HG03378 (cell line): ENCODE results near the gene TIE1.

Source experiments
- ATAC-seq: cut with Tn5 transposase; IDR thresholded peaks from one replicate; pipeline ENCODE4 v1.9.1; 2021; ENCODE audit warnings: mild to moderate bottlenecking, moderate library complexity; ENCODE audit not compliant: unreplicated experiment

Gene TIE1

DNA sequence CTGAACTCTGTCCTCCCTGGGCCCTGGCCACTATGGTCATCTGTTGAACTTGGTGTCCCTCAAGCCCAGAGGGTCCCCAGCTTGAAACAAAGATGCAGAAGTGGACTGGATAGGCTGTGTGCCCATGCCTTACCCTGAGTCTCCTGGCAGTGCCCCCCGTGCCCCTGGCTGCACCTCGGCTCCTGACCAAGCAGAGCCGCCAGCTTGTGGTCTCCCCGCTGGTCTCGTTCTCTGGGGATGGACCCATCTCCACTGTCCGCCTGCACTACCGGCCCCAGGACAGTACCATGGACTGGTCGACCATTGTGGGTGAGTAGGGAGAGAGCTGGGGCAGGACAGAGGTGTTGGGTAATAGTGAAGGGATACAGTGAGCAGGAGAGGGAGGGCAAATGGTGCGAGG lies 10.7 kb downstream of the TIE1 start:
- no peak for ATAC-seq

DNA sequence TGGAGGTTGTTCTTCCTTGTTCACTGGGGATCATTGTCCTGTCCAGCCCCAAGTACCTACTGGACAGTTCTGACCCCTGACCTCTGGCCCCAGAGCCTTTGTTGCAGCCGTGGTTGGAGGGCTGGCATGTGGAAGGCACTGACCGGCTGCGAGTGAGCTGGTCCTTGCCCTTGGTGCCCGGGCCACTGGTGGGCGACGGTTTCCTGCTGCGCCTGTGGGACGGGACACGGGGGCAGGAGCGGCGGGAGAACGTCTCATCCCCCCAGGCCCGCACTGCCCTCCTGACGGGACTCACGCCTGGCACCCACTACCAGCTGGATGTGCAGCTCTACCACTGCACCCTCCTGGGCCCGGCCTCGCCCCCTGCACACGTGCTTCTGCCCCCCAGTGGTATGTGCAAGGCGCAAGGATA lies 11.4 kb downstream of the TIE1 start:
- no peak for ATAC-seq

DNA sequence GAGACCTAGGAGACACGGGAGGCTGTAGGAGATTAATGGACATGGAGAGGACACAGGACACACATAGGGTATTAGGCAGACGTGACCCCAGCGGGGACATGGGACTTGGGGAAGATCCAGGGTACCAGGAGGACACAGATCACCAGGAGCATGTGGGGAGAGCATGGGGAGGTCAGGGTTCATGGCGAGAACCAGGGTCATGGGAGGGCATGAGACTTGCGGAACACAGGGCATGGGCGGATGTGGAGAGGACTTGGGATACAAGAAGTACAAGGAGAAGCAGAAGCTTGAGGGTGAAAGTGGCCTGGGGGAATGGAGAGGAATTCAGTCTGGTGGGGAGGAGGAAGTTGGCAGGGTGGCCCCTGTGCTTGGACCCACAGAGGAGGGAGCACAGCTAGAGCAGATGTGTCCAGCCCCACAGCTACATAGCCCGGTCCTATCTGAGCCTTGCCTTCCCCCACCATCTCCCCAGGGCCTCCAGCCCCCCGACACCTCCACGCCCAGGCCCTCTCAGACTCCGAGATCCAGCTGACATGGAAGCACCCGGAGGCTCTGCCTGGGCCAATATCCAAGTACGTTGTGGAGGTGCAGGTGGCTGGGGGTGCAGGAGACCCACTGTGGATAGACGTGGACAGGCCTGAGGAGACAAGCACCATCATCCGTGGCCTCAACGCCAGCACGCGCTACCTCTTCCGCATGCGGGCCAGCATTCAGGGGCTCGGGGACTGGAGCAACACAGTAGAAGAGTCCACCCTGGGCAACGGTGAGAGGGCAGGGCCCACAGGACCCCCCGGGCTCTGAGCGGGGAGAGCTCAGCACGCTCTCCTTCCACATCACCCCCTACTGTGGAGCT lies 12.1 kb downstream of the TIE1 start:
- ATAC-seq: no peak

DNA sequence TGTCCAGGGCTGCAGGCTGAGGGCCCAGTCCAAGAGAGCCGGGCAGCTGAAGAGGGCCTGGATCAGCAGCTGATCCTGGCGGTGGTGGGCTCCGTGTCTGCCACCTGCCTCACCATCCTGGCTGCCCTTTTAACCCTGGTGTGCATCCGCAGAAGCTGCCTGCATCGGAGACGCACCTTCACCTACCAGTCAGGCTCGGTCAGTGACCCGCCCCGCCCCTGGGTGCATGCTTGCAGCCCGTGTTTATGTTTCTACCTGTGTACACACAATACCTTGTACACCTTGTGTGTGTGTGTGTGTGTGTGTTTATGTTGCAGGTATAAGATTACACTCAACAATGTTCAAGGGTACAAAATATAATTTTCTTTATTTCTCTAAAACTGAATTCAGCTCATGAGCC lies 13.0 kb downstream of the TIE1 start:
- ATAC-seq: no peak

DNA sequence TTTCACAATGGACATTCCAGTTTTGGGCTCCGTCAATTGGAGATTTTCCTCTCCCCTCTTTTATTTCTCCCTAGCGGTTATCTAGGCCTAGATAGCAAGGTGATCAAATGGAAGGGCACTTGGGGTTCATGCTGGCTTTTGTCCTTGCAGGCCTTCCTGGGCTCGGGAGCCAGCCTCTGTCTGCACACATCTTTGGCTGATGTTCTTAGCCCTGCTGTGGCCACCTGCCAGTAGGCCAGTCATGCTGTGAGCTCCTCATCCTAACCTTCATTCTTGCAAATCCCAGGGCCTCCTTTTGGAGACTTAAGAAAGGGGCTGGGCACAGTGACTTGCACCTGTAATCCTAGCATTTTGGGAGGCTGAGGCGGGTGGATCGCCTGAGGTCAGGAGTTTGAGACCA lies 13.5 kb downstream of the TIE1 start:
- ATAC-seq: no peak

DNA sequence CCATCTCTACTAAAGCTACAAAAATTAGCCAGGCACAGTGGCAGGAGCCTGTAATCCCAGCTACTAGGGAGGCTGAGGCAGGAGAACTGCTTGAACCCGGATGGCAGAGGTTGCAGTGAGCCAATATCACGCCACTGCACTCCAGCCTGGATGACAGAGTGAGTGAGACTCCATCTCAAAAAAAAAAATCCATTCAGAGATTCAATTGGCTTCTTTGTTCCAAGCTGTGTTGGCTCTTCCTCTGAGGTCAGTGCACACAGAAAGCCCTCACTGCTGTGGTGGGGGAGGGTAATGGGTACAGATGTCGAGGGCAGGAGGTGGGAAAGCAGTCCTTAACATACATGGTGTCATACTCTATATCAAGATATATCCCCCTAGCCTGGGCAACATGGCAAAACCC lies 14.7 kb downstream of the TIE1 start:
- no peak for ATAC-seq

DNA sequence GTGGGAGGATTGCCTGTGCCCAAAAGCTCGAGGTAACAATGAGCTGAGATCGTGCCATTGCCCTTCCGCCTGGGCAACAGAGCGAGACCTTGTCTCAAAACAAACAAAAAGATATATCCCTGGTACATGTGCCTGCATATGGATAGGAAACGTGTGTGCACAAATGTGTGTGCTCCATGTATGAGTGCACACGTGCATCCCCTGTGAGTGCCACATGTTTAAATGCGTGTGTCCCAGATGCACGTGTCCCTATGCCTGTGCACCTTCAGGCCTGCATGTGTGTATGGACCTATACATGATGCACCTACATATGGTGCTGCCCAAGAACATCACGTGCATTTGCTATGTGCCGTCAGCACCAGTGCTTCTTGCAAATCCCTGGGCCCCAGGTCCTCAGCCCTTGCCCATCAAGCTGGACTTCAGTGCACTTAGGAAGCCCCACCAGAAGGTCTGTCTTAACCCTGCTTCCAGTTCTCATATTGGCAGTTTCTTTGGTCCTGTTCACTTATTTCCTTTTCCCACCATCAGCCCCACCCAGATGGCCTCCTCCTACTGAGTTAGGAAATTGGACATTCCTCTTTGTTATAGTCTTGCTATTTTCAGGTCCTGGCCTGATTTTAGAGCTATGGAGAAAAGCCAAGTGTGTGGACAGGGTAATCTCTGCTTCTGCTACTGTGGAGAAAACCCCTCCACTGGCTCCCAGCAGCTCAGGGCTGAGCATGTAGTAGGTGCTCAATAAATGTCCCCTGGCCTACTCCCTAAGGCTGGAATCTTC lies 15.4 kb downstream of the TIE1 start:
- ATAC-seq: no peak

DNA sequence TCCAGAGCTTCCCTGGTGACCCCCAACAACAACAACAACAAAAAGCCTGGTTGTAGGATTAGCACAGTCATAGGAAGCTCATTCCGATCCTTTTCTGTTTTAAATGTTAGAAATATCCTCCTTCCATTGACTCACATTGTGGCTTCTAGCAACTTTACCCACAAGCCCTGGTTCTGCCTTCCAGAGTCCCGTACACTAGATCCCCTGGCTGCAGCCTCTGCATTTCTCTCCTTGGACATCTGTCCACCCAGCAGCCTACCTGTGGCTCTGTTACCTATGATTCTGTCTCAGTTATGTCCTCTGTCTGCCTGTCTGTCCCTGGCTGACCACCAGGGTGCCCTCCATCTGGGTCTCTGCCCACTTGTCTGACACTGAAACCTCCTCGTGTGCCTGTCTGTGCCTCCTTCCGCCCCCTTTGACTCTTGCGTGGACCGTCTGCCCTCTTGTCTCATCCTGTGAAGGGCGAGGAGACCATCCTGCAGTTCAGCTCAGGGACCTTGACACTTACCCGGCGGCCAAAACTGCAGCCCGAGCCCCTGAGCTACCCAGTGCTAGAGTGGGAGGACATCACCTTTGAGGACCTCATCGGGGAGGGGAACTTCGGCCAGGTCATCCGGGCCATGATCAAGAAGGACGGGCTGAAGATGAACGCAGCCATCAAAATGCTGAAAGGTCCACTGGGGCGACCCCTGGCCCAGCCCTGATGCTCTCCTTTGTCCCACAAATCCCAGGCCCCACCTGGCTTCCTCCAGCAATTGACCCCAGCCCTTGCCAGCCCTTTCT lies 16.1 kb downstream of the TIE1 start:
- ATAC-seq: no peak

DNA sequence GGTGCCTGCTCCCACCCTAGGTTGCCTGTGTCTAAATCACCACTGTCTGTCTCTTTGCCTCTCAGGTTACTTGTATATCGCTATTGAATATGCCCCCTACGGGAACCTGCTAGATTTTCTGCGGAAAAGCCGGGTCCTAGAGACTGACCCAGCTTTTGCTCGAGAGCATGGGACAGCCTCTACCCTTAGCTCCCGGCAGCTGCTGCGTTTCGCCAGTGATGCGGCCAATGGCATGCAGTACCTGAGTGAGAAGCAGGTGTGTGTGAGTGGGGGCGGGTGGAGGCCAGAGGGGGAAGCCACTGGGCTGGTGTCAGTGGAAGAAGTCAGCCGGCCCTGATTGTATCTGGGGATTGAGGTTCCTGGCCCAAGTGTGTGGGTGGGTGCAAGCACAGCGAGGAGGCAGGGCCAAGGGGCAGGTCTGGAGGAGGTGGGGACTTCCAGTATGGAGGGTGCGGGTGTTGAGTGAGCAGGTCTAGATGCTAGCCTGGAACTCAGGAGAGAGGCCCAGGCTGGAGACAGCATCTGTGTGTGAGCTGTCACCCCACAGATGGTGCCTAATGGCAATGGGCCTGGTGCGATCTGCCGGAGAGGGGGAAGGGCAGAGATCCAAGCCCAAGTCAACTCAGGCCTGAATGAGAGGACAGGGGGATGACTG lies 17.2 kb downstream of the TIE1 start:
- no peak for ATAC-seq

DNA sequence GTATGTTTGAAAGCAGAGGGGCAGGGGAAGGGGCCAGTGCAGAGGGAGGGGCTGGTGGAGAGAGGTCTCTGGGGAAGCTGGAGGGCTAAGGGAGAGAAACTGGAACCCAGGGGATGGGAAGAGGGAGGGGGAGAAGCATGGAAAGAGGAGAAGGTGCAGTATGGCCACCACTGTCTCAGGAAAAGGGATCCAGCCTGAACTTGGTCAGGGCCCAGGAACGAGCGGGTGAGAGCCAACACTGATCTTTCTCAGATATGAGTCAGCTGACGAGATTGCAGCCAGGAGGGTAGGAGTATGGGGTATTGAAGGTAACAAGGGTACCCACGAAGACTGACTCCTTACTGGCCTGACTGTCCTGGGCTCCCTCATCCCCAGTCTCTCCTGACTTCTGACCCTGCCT lies 18.0 kb downstream of the TIE1 start:
- ATAC-seq: no peak

DNA sequence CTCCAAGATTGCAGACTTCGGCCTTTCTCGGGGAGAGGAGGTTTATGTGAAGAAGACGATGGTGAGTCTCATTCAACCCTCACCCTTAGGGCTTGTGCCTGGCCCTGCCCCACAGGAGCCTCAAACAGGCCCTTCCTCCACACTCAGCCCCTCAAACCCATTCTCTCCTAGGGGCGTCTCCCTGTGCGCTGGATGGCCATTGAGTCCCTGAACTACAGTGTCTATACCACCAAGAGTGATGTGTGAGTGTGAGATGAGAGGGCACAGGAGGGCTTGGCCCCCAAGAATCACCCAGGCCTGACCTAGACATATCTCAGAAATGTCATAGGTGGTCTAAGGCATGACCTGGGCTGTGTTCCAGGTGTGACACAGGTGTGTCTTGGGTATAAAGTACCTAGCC lies 18.5 kb downstream of the TIE1 start:
- no peak for ATAC-seq

DNA sequence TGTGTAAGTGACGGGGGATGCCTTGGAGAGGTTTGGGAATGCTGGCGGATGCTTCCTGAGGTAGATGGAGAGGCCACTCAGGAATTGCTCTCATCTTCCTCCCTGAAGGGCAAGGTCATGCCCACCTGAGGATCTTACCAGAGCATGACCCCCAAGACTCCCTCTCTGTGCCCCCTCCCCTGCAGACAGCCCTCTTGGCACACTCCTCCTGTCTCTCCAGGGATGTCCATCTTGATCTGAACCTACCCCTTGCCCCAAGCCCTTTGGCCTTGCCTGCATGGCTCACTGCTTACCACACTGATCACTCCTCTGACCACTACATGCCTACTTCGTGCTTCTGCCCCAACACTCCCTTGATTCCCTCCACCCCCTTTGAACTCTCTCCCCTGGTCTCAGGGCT lies 19.0 kb downstream of the TIE1 start:
- no peak for ATAC-seq

DNA sequence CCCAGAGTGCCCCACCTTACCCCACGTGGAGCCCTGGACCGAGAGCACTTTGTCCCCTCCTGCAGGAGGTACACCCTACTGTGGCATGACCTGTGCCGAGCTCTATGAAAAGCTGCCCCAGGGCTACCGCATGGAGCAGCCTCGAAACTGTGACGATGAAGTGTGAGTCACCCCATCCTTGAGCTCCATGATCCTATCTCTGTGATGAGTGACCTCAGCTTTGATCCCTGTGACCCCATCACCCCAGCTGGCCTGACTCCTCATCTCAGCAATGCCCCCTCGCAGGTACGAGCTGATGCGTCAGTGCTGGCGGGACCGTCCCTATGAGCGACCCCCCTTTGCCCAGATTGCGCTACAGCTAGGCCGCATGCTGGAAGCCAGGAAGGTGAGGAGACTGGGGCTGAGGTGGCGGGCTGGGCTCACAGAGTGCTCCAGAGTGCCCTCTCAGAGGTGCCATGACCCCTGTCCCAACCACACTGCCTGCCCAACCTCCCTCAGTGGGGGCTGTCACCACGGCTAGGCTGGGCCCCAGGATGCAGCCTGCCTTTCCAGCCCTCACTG lies 20.6 kb downstream of the TIE1 start:
- no peak for ATAC-seq

DNA sequence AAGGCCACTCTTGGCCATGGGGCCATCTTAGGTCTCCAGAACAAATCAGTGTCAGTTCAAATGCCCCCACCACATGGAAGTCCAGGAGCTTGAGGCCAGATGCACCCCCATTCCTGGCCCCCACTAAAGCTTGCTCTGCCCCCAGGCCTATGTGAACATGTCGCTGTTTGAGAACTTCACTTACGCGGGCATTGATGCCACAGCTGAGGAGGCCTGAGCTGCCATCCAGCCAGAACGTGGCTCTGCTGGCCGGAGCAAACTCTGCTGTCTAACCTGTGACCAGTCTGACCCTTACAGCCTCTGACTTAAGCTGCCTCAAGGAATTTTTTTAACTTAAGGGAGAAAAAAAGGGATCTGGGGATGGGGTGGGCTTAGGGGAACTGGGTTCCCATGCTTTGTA lies 21.7 kb downstream of the TIE1 start:
- no peak for ATAC-seq

DNA sequence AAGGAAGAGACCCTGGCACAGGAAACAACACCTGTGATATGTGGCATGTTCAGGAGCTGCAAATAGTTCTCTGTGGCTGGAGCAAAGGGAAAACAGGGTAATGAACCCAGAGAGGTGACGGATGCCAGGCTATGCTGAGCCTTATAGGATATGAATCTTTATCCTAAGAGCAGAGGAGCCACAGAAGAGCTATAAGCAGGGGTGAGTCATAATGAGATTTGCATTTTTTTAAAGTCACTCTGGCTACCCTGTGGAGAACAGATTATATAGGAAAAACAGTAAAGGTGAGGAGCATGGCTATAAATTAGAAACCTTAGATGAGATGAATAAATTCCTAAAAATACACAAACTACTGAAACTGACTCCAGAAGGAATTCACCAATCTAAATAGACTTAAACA lies 24.0 kb downstream of the TIE1 start:
- no peak for ATAC-seq

DNA sequence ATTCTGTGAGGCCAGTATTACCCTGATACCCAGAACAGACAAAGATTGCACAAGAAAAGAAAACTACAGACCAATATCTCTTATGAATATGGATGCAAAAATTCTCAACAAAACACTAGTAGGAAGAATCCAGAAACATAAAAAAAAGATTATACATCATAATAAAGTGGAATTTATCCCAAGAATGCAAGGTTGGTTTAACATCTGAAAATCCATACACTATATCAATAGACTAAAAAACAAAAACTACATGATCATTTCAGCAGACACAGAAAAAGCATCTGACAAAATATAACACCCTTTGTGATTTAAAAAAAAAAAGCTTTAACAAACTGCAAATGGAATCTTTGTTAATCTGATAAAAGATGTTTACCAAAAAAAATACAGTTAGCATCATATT lies 24.6 kb downstream of the TIE1 start:
- no peak for ATAC-seq

DNA sequence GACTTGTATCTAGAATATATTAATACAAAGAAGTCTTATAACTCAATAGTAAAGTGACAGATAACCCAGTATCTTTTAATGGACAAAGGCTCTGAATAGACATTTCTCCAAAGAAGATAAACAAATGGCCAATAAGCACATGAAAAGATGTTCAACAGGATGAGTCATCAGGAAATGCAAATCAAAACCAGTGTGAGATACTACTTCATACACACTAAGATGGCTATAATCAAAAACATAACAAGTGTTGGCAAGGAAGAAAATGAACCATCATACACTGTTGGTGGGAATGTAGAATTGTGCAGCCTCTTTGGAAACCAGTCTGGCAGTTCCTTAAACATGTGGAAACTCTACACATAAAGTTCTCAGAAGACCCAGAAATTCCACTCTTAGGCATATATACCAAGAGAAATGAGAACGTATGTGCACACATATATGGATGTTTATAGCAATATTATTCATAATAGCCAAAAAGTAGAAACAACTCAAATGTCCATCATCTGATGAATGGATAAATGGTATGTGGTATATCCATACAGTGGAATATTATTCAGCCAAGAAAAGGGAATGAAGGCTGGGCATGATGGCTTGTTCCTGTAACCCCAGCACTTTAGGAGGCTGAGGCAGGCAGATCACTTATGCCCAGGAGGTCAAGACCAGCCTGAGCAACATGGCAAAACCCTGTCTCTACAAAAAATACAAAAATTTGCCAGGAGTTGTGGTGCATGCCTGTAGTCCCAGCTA lies 26.9 kb downstream of the TIE1 start:
- no peak for ATAC-seq

DNA sequence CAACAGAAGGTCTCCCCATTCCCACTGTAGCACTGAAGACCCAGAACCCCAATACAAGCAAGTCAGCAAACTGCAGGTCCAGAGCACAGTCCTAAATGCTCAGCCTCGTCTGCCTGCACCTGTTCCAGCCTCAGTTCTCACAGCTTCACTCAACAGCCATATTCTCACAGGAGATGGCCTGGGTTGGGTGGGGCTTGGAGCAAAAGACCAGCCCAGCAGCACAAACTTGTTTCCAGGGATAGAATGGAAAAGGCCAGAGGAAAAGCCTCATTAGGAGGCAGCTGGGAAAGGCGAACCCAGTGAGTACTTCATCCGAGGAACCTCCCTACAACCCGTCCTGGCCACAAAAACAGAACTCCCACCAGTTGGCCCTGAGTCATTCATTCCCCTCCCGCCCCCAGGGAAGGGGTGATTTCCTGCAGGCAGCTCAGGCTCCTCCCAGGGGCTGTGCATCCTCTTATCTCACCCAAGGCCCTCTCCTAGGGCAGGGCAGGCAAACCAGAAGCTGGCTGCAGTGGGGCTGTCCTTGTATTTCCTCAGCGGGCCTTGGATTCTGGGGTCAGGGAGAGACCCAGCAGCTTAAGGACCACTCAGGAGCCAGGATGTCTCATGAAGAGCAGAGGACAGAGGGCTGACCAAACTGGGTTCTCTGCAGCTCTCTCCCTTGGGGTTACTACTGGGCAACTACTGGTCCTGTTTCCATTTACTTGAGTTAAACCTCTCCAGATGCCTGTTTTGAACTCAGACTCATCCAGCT lies 29.4 kb downstream of the TIE1 start:
- no peak for ATAC-seq

DNA sequence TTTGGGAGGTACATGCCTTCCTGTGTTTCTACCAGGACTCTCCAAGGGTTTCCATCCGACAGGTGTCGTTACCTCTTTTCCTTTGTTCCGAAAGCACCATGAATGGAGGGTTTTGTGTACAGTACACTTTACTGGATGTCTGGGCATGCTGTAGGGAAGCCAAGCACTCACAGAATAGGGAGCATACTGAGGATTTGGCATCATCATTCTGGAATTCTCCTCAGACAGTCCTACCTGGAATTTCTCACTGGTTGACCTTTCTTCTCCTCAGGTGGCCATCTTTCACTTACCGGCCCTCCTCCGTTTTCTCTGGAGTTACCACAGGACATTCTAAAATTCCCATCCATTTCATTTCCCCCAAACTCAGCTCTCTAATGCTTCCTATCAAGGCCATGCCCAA lies 30.9 kb downstream of the TIE1 start:
- no peak for ATAC-seq
